Uterus (tissue), 4 donors: Measurements from ENCODE around the gene INO80C. TPM values are rescaled to one million over a fixed set of nuclear protein-coding genes. Genes with fewer than 3 reads are reported as not detected.

Experiments
- DNase-seq, 2 donors: peaks; one replicate each; pipeline ENCODE4 v3.0.0-alpha.2; 2019 to 2020
- H3K27ac ChIP-seq, 2 donors: fragments of 200-600 bp; sonication (generic); 1 replicate in 1 of 2; 2 replicates in 1 of 2; pipeline ENCODE4 v1.5.1; 2016 to 2018
- H3K27me3 ChIP-seq, 2 donors: fragments of 200-600 bp; sonication (generic); one replicate each; pipeline ENCODE4 v1.5.1; 2018 to 2019; ENCODE audit warnings: control low read depth in 1 of 2
- H3K36me3 ChIP-seq, 2 donors: fragments of 200-600 bp; sonication (generic); one replicate each; pipeline ENCODE4 v1.5.1; 2019; ENCODE audit warnings: control low read depth in 1 of 2
- H3K4me1 ChIP-seq, 2 donors: fragments of 200-600 bp; sonication (generic); one replicate each; pipeline ENCODE4 v1.5.1; 2018 to 2019; ENCODE audit warnings: control low read depth in 1 of 2
- H3K4me3 ChIP-seq, 2 donors: fragments of 200-600 bp; sonication (generic); 1 replicate in 1 of 2; 2 replicates in 1 of 2; pipeline ENCODE4 v1.5.1; 2018 to 2019; ENCODE audit warnings: mild to moderate bottlenecking in 1 of 2
- H3K9me3 ChIP-seq, 2 donors: fragments of 200-600 bp; sonication (generic); one replicate each; pipeline ENCODE4 v1.5.1; 2019; ENCODE audit warnings: control low read depth in 1 of 2
- CTCF ChIP-seq, 4 experiments: fragments of 200-600 bp in 2 of 4; fragments of 450-650 bp in 2 of 4; sonication (generic) in 2 of 4; IDR thresholded peaks; one replicate each; pipeline ENCODE4 v1.5.1; 2016 to 2019; ENCODE audit warnings: antibody characterized with exemption in 4 of 4, mild to moderate bottlenecking in 2 of 4, moderate library complexity in 1 of 4
- POLR2A ChIP-seq, 2 donors: fragments of 450-650 bp; IDR thresholded peaks; one replicate each; pipeline ENCODE4 v1.6.1; 2016; ENCODE audit warnings: antibody characterized with exemption in 2 of 2, mild to moderate bottlenecking in 1 of 2, moderate library complexity in 1 of 2
- intact Hi-C: fragments of 100-400 bp; cut with DNase I; formaldehyde crosslinking; loops from one replicate; pipeline ENCODE4 v1.15.1; 2023; ENCODE audit warnings: low total_unique reads
- total RNA-seq, 4 donors: library from RNA; depleted of rRNA in 3 of 4; stranded (reverse); fragments of >200 nt in 3 of 4; gene quantifications; one replicate each; pipeline versions ENCODE4 v1.1.0 to v1.2.4, GENCODE V29; 2014 to 2023
- donor health status: DM: yes; HTN: yes; CAD: no.

The INO80C gene
- total RNA-seq, 4 donors from 2014 or later = 0.26 to 14.9 (median 7.0) TPM; not detected in 1

GRCh38 chr18:35444636-35445035 is 53.1 kb downstream of the INO80C start:
- no peak for DNase-seq
- Histone ChIP-seq H3K36me3 (no peaks in the 10 kb centered on the region), H3K4me3 (no peak overlapping the region), H3K27me3 (no peaks in the 10 kb centered on the region), H3K9me3 (no peaks in the 10 kb centered on the region), H3K27ac (no peak overlapping the region), H3K4me1 (no peaks in the 10 kb centered on the region)
- intact Hi-C loops = no loop called here
- TF ChIP-seq CTCF (IDR thresholded peaks at IDR 0.05) (no peak), POLR2A (IDR thresholded peaks at IDR 0.05) (no peak)

GRCh38 chr18:35443847-35444246 is 53.9 kb downstream of the INO80C start:
- no peaks in the 10 kb centered on the region for H3K27me3 ChIP-seq
- DNase-seq = no peak
- no peak overlapping the region for H3K27ac ChIP-seq
- H3K4me1 ChIP-seq = no peaks in the 10 kb centered on the region
- TF ChIP-seq POLR2A (IDR thresholded peaks at IDR 0.05) (no peak), CTCF (IDR thresholded peaks at IDR 0.05) (no peak)
- no peak overlapping the region for H3K4me3 ChIP-seq
- H3K36me3 ChIP-seq = no peaks in the 10 kb centered on the region
- H3K9me3 ChIP-seq = no peaks in the 10 kb centered on the region
- intact Hi-C loops = no loop called here

- no peaks in the 10 kb centered on the region for H3K9me3 ChIP-seq
- TF ChIP-seq POLR2A (IDR thresholded peaks at IDR 0.05) = no peak
- TF ChIP-seq CTCF (IDR thresholded peaks at IDR 0.05) = no peak
- H3K36me3 ChIP-seq = no peaks in the 10 kb centered on the region
- intact Hi-C loops = no loop called here
- no peak overlapping the region for H3K27ac ChIP-seq
- H3K4me1 ChIP-seq = no peaks in the 10 kb centered on the region
- no peak for DNase-seq
- H3K4me3 ChIP-seq = no peak overlapping the region
- H3K27me3 ChIP-seq = no peaks in the 10 kb centered on the region
These were observed 54.3 kb downstream of the INO80C start for GRCh38 chr18:35443434-35443833.

- Histone ChIP-seq H3K36me3 (no peaks in the 10 kb centered on the region), H3K27ac (no peak overlapping the region), H3K4me3 (no peak overlapping the region), H3K9me3 (no peaks in the 10 kb centered on the region), H3K4me1 (no peaks in the 10 kb centered on the region), H3K27me3 (no peaks in the 10 kb centered on the region)
- intact Hi-C loops = no loop called here
- TF ChIP-seq CTCF (IDR thresholded peaks at IDR 0.05) (no peak), POLR2A (IDR thresholded peaks at IDR 0.05) (no peak)
- DNase-seq = no peak
These were observed 55.1 kb downstream of the INO80C start for GRCh38 chr18:35442701-35443100.

- Histone ChIP-seq H3K4me3 (no peak overlapping the region), H3K27me3 (no peaks in the 10 kb centered on the region), H3K9me3 (no peaks in the 10 kb centered on the region), H3K36me3 (no peaks in the 10 kb centered on the region), H3K4me1 (no peaks in the 10 kb centered on the region), H3K27ac (no peak overlapping the region)
- intact Hi-C loops = no loop called here
- no peak for TF ChIP-seq POLR2A (IDR thresholded peaks at IDR 0.05)
- no peak for TF ChIP-seq CTCF (IDR thresholded peaks at IDR 0.05)
- no peak for DNase-seq
These were observed 55.7 kb downstream of the INO80C start for GRCh38 chr18:35441857-35442595.
